ENCODE data around the gene LCE1F. TPM values are rescaled to one million over a fixed set of nuclear protein-coding genes. Genes with fewer than 3 reads are reported as not detected.

The LCE1F gene
- total RNA-seq, 1 donor from 2014 or later: not detected

DNA sequence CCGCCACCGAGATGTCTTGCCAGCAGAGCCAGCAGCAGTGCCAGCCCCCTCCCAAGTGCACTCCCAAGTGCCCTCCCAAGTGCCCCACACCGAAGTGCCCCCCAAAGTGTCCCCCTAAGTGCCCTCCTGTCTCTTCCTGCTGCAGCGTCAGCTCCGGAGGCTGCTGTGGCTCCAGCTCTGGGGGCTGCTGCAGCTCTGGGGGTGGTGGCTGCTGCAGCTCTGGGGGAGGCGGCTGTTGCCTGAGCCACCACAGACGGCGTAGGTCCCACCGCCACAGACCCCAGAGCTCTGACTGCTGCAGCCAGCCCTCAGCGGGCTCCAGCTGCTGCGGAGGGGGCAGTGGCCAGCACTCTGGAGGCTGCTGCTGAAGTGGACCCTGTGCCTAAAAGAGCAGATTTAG lies 1.4 kb downstream of the LCE1F start:
- DNase-seq: no peak

DNA sequence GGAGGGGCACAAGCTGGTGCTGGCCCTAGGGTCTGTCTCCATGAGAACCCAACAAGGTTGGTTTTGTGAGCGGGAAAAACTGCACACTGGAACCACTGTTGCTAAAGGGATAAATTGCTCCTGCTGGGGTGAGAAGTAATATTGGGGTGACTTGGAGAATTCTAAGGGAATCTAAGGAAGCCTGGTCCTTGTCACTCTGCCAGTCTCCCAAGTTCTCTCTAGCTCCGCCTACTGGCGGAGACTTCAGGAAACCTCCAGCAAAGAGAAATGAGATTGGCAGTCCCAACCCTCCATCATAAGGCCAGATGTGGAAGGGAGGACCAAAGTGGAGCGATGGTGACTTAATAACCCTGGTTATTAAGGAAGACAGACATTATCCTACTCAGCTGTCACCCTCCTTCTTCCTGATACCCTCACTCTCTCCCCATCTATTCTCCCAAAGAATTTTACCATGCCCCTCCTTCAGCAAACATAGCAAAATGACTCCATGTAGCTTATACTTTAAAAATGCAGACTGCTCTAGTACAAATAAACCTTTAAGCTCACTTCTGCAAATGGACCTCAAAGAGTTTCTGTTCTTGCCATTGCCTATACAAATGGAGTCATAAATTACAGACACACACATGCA lies 2.7 kb downstream of the LCE1F start:
- no peak for DNase-seq

DNA sequence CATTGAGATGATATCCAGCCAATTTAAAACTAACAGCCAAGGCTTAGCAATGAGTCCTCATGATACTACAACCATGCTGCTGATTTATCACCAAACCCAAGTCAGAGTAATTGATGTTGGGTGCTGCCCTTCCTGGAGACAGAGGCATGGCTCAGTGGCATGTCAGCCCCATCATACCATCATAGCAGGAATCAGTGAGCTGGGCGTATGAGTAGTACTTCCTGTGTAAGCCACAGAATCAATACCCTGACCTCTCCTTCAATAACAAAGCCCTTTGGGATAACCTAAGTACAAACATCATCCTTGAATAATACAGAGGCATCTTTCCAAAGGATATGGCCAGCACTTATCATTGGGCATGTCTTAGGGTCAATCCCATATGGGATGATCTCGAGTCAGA lies 8.2 kb downstream of the LCE1F start:
- DNase-seq: no peak

DNA sequence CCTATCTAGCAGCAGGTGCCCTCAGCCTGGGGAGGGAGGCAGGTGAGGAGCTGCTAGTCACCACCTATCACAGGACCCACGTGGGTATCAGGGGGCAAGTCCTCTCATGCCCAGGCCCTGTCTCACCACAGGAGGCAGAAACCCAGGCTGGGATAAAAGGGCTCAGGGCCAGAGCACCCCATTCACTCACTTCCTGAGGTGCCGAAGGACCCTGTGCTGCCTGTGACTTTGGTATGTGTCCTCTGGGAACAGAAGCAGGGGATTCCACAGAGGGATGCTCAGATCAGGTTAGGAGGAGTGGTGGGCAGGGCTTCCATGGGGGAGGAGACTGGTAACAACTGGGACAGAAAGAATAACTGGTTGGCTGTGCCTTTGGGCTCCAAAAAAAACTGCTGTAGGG lies 11.1 kb downstream of the LCE1F start, which contains the start of gene LCE1E:
TSS of gene LCE1E (plus strand) at position 181 of the 400 bp plus-strand sequence. CDS start 1,043 bp downstream, outside the sequence.
- DNase-seq: no peak

DNA sequence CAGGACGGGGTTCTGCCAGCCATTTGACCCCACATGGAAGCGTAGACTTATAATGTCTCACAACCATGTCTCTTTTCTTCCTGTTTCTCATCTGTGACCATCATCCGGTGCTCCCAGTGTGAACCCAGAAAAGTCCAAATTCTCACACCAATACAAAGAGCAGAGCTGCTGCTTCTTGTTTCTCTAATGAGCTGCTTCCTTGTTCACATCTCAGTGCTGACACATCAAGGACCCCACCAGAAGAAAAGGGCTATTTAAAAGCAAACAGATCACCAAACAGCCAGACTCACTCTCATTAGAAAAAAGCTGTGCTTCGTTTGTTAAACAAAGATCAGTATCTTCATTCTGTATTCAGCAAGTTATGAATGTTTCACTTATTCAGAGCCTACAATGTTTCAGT lies 20.7 kb downstream of the LCE1F start:
- DNase-seq: no peak

DNA sequence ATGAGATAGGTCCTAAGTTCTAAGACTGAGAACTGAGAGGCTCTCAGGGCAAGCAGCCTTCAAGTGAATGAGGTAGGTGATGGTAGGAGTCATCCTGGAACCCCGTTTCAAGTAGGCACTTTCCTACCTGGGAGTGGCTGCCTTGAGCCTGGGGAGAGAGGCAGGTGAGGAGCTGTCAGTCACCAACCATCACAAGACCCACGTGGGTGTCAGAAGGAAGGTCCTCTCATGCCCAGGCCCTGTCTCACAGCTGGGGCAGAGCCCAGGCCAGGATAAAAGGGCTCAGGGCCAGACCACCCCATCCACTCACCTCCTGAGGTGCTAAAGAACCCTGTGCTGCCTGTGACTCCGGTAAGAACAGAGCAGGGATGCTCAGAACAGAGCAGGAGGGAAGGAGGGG lies 21.5 kb downstream of the LCE1F start, which contains the start of gene LCE1D:
TSS of gene LCE1D (plus strand) at position 301 of the 400 bp plus-strand sequence. CDS start 1,074 bp downstream, outside the sequence.
- DNase-seq: no peak

DNA sequence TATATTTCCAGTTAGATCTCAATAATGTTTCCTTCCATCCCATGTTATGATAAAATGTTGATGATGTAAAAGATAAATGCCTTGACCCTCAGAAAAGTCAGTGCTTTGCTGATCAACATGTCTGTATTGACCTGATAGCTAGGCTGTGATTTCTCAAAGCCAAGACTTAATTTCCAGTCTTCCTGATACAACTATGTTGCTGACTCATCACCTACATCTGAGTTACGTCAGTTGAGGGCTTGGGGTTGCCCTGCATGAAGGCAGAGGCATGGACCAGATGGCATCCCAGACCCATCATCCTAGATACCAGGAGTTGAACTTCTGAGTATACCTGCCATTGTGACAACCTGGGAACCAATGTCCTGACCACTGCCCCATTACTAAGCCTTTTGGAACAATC lies 26.4 kb downstream of the LCE1F start:
- DNase-seq: no peak

DNA sequence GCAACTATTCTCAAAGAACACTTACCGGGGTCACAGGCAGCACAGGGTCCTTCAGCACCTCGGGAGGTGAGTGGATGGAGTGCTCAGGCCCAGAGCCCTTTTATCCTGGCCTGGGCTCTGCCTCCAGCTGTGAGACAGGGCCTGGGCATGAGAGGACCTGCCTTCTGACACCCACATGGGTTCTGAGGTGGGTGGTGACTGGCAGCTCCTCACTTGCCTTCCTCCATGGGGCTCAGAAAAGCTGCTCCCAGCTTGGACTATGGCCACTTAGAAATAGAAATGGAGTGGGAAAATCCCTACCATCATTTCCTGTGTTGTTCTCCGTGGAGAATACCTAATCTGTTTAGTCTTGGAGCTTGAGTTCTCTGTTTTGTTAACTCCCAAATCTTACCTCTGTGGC lies 31.6 kb downstream of the LCE1F start, which contains the start of gene LCE1C:
TSS of gene LCE1C (minus strand) at position 76 of the 400 bp plus-strand sequence. CDS start 1,173 bp downstream, outside the sequence.
- no peak for DNase-seq

DNA sequence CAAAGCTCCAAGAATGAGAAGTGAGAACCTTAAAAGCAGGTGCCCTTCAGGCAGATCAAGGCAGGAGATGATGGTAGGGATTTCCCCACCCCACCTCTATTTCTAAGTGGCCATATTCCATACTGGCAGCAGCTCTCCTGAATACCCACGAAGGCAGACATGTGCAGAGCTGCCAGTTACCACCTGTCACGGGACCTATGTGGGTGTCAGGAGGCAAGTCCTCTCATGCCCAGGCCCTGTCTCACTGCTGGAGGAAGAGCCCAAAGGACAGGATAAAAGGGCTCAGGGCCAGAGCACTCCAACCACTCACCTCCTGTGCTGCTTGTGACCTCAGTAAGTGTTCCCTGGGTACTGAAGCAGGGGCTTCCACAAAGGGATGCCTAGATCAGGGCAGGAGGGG lies 36.1 kb downstream of the LCE1F start:
- DNase-seq: no peak

DNA sequence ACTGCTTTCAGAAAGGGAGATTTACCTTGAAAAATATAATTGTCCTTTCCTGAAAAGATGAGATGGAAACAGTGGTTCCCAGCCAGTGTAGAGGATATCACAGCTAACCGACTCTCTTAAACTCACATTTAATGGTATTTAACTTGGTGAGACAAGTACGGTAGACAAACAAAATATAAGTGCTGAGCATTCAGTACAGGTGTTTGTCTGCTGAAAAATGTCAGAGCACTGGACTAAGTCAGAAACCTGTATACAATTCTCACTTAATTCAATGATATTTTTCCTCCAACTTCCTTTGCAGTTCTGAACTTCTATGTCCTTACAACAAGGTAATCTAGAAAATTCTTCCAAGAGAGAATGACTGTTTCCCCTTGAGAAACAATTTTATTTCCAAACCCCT lies 36.7 kb downstream of the LCE1F start, which contains the start of gene LCE1B:
TSS of gene LCE1B (plus strand) at position 301 of the 400 bp plus-strand sequence. CDS start 476 bp downstream, outside the sequence.
- DNase-seq: no peak

DNA sequence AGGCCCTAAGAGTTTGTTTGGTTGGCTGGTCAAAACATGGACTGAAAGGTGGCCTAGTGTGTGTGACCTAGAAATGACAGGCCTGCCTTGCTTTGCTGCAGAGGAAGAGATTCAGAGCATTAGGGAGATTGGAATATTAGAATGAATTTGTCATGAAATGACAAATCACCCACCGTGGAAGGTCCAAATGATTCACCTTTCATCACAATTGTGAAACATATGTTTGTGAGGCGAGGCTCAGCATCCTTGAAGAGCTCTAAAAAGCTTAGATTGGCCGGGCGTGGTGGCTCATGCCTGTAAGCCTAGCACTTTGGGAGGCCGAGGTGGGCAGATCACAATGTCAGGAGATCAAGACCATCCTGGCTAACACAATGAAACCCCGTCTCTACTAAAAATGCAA lies 42.4 kb downstream of the LCE1F start:
- DNase-seq: no peak

DNA sequence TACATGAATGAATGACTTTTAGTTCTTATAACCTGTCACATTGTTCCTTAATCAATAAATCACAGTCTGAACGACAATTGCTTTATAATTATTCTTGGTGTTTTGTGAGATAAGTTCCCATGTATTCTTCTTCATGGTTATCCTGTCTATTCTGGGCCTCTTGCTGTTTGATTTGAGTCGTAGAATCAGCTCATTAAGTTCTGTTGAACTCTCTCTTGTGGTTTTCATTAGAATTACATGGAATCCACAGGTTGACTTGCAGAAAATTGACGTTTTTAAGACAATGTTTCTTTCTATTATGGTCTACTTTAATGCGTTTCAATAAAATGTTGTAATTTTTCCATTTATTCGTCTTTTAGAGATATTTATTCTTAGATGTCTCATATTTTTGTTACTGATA lies 48.4 kb downstream of the LCE1F start:
- DNase-seq: no peak

DNA sequence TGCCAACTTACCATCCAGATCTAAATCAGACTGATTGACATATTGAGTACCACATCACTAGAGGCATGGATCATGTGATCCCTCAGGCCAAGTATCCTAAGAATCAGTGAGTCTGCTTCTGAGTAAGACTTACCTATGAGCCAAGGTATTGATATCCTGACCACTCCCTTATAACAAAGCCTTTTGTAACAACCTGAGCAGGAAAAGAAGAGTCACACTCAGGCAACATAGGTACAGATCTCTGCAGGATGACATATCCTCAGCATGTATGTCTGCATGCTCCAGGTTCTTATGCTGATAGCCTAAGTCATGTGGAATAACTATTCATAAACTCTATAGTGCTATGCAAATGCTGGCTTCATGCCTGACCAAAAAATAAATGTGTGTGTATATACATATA lies 50.0 kb downstream of the LCE1F start:
- DNase-seq: no peak

Other genes with a start within 250 kb of the LCE1F start
- gene LCE3E, start 208.4 kb upstream of the LCE1F start, total RNA-seq: 1.3 TPM
- 1.9 TPM for gene LCE3D, start 194.6 kb upstream of the LCE1F start, total RNA-seq
- not detected for gene LCE3C, start 174.9 kb upstream of the LCE1F start, total RNA-seq
- not detected for gene LCE3B, start 161.3 kb upstream of the LCE1F start, total RNA-seq
- gene LCE3A, start 152.0 kb upstream of the LCE1F start, total RNA-seq: not detected
- gene LCE2D, start 111.8 kb upstream of the LCE1F start, total RNA-seq: 0.49 TPM
- 3.4 TPM for gene LCE2C, start 99.9 kb upstream of the LCE1F start, total RNA-seq
- gene LCE2B, start 89.0 kb upstream of the LCE1F start, total RNA-seq: 5.9 TPM
- 1.2 TPM for gene LCE2A, start 76.8 kb upstream of the LCE1F start, total RNA-seq
- not detected for gene LCE4A, start 67.0 kb upstream of the LCE1F start, total RNA-seq
- 0.89 TPM for gene KPRP, start 17.1 kb upstream of the LCE1F start, total RNA-seq
- gene LCE1E, start 11.1 kb downstream of the LCE1F start, total RNA-seq: 0.59 TPM
- 1.4 TPM for gene LCE1D, start 21.6 kb downstream of the LCE1F start, total RNA-seq
- gene LCE1C, start 31.5 kb downstream of the LCE1F start, total RNA-seq: 9.3 TPM
- 1.9 TPM for gene LCE1B, start 36.8 kb downstream of the LCE1F start, total RNA-seq
- gene LCE1A, start 52.3 kb downstream of the LCE1F start, total RNA-seq: 1.7 TPM
- gene LCE6A, start 67.7 kb downstream of the LCE1F start, total RNA-seq: 4.4 TPM
- not detected for gene LCE7A, start 84.9 kb downstream of the LCE1F start, total RNA-seq
- not detected for gene SMCP, start 103.2 kb downstream of the LCE1F start, total RNA-seq
- gene IVL, start 133.4 kb downstream of the LCE1F start, total RNA-seq: 71.5 TPM
- 1.8 TPM for gene SPRR5, start 172.1 kb downstream of the LCE1F start, total RNA-seq
- 17.7 TPM for gene SPRR4, start 195.5 kb downstream of the LCE1F start, total RNA-seq
- 6.1 TPM for gene SPRR1A, start 208.9 kb downstream of the LCE1F start, total RNA-seq
- 0.69 TPM for gene SPRR3, start 226.6 kb downstream of the LCE1F start, total RNA-seq